SK-N-SH treated with all-trans-retinoic acid at 6 μM for 48 hours (cell line): Measurements from ENCODE around the gene PRKAR1B.

ENCODE experiments used
- ARNTL ChIP-seq: fragments of 450-650 bp; formaldehyde crosslinking; IDR thresholded peaks from 2 replicates; pipeline ENCODE4 v1.5.0; 2020; ENCODE audit warnings: low read depth, mild to moderate bottlenecking, moderate library complexity, borderline replicate concordance
- BACH2 ChIP-seq: fragments of 250-450 bp; sonication (Bioruptor Pico); IDR thresholded peaks from 2 replicates; pipeline ENCODE4 v1.9.0; 2021; ENCODE audit warnings: mild to moderate bottlenecking, borderline replicate concordance
- CREB5 ChIP-seq: fragments of 250-450 bp; sonication (Bioruptor Pico); IDR thresholded peaks from 2 replicates; pipeline ENCODE4 v1.5.1; 2020; ENCODE audit warnings: low read depth, mild to moderate bottlenecking, moderate library complexity
- CSRNP3 ChIP-seq: fragments of 250-450 bp; sonication (Bioruptor Pico); IDR thresholded peaks from 2 replicates; pipeline ENCODE4 v1.5.1; 2021; ENCODE audit warnings: mild to moderate bottlenecking, moderate library complexity
- ESRRG ChIP-seq: fragments of 250-450 bp; sonication (Bioruptor Pico); IDR thresholded peaks from 2 replicates; pipeline ENCODE4 v1.6.1; 2021; ENCODE audit warnings: mild to moderate bottlenecking
- POU6F1 ChIP-seq: fragments of 250-450 bp; sonication (Bioruptor Pico); IDR thresholded peaks from 2 replicates; pipeline ENCODE4 v1.8.0; 2021; ENCODE audit warnings: low read depth, mild to moderate bottlenecking, moderate library complexity, borderline replicate concordance
- RARB ChIP-seq: fragments of 250-450 bp; sonication (Bioruptor Pico); IDR thresholded peaks from 2 replicates; pipeline ENCODE4 v1.8.0; 2021; ENCODE audit warnings: mild to moderate bottlenecking, moderate library complexity
- TCF4 ChIP-seq: fragments of 250-450 bp; sonication (Bioruptor Pico); IDR thresholded peaks from 2 replicates; pipeline ENCODE4 v1.8.0; 2021; ENCODE audit warnings: mild to moderate bottlenecking, moderate library complexity, borderline replicate concordance
- TOX ChIP-seq: fragments of 250-450 bp; sonication (Bioruptor Pico); IDR thresholded peaks from 2 replicates; pipeline ENCODE4 v1.8.0; 2021; ENCODE audit warnings: mild to moderate bottlenecking, moderate library complexity, borderline replicate concordance
- ZNF565 ChIP-seq: fragments of 450-650 bp; formaldehyde crosslinking; conservative IDR thresholded peaks from 2 replicates; pipeline ENCODE4 v1.5.0; 2020; ENCODE audit warnings: low read depth, mild to moderate bottlenecking, moderate library complexity
- TF ChIP-seq, protein P1 (sequence below): fragments of 250-450 bp; sonication (Bioruptor Pico); IDR thresholded peaks from 2 replicates; pipeline ENCODE4 v1.8.0; 2020; ENCODE audit warnings: mild to moderate bottlenecking, moderate library complexity, borderline replicate concordance

DNA sequence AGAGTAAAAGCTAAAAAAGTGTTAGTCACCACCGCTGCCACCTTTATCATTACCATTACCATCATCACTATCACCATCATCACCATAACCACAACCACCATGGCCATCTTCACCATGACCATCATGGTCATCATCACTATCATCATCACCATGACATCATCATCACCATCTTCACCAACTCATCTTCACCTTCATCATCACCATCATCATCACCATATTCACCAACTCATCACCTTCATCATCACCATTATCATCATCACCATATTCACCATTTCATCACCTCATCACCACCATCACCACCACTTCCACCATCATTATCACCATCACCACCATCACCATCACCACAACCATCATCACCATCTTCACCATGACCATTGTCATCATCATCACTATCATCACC is 161.0 kb downstream of the PRKAR1B start:
- no peak for TF ChIP-seq RARB (CRISPR knock-in tag)
- TF ChIP-seq TOX (CRISPR knock-in tag): no peak
- no peak for TF ChIP-seq BACH2
- TF ChIP-seq, protein P1, sequence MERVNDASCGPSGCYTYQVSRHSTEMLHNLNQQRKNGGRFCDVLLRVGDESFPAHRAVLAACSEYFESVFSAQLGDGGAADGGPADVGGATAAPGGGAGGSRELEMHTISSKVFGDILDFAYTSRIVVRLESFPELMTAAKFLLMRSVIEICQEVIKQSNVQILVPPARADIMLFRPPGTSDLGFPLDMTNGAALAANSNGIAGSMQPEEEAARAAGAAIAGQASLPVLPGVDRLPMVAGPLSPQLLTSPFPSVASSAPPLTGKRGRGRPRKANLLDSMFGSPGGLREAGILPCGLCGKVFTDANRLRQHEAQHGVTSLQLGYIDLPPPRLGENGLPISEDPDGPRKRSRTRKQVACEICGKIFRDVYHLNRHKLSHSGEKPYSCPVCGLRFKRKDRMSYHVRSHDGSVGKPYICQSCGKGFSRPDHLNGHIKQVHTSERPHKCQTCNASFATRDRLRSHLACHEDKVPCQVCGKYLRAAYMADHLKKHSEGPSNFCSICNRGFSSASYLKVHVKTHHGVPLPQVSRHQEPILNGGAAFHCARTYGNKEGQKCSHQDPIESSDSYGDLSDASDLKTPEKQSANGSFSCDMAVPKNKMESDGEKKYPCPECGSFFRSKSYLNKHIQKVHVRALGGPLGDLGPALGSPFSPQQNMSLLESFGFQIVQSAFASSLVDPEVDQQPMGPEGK: no peak
- no peak for TF ChIP-seq TCF4
- no peak for TF ChIP-seq CSRNP3 (CRISPR knock-in tag)
- TF ChIP-seq CREB5 (CRISPR knock-in tag): no peak
- TF ChIP-seq POU6F1 (CRISPR knock-in tag): no peak
- no peak for TF ChIP-seq ESRRG (CRISPR knock-in tag)
- no peak for TF ChIP-seq ARNTL
- no peak for TF ChIP-seq ZNF565
